HG02840 (cell line): Measurements from ENCODE around the gene SGMS2.
"Not testable (repeated sequence)": the region's sequence is repeated elsewhere in the genome, so short reads cannot be mapped to it uniquely, and the experiment has no call there.

Experiments used
- ATAC-seq: cut with Tn5 transposase; IDR thresholded peaks from one replicate; pipeline ENCODE4 v1.9.1; 2021; ENCODE audit warnings: mild to moderate bottlenecking, moderate library complexity, moderate number of reproducible peaks; ENCODE audit not compliant: unreplicated experiment, low FRiP score

Gene SGMS2

GRCh38 chr4:107905082-107905481 is 80.3 kb downstream of the SGMS2 start:
- not testable (repeated sequence) for ATAC-seq

GRCh38 chr4:107906458-107907100 is 81.8 kb downstream of the SGMS2 start:
- ATAC-seq = no peak

GRCh38 chr4:107908377-107908776 is 83.6 kb downstream of the SGMS2 start:
- ATAC-seq = no peak

GRCh38 chr4:107913283-107913899 is 88.7 kb downstream of the SGMS2 start:
- peak; percentile 83 for ATAC-seq

- no peak for ATAC-seq
Observed at GRCh38 chr4:107915220-107915619, 90.5 kb downstream of the SGMS2 start.

GRCh38 chr4:107916623-107917022 is 91.9 kb downstream of the SGMS2 start:
- ATAC-seq = no peak

- no peak for ATAC-seq
Observed at GRCh38 chr4:107917500-107917899, 92.8 kb downstream of the SGMS2 start.

- no peak for ATAC-seq
Observed at GRCh38 chr4:107922486-107923473, 98.0 kb downstream of the SGMS2 start.

GRCh38 chr4:107925713-107926112 is 101.0 kb downstream of the SGMS2 start:
- ATAC-seq = not testable (repeated sequence)

GRCh38 chr4:107926875-107927274 is 102.1 kb downstream of the SGMS2 start:
- ATAC-seq = not testable (repeated sequence)

- peak; percentile 92 for ATAC-seq
Observed at GRCh38 chr4:107930821-107931774, 106.4 kb downstream of the SGMS2 start, which contains the start of gene CYP2U1. Gene CYP2U1 (plus strand): TSS chr4:107931549. CDS start chr4:107931644, 95 bp downstream.

- ATAC-seq = peak; percentile 23
Observed at GRCh38 chr4:107931775-107932321, 107.1 kb downstream of the SGMS2 start.

GRCh38 chr4:107935246-107935645 is 110.5 kb downstream of the SGMS2 start:
- no peak for ATAC-seq

GRCh38 chr4:107937040-107937439 is 112.3 kb downstream of the SGMS2 start:
- ATAC-seq = no peak

GRCh38 chr4:107939307-107939706 is 114.6 kb downstream of the SGMS2 start:
- no peak for ATAC-seq

GRCh38 chr4:107945809-107946208 is 121.1 kb downstream of the SGMS2 start:
- ATAC-seq = no peak

- ATAC-seq = no peak
Observed at GRCh38 chr4:107950746-107951540, 126.2 kb downstream of the SGMS2 start.

GRCh38 chr4:107951551-107951950 is 126.8 kb downstream of the SGMS2 start:
- ATAC-seq = no peak

- no peak for ATAC-seq
Observed at GRCh38 chr4:107956011-107956410, 131.3 kb downstream of the SGMS2 start.
